ENCODE measurements around the gene TCTN2. TPM values are rescaled to one million over a fixed set of nuclear protein-coding genes. Genes with fewer than 3 reads are reported as not detected.

The TCTN2 gene
- total RNA-seq: 10.8 and 12.4 TPM in 2 replicates

DNA sequence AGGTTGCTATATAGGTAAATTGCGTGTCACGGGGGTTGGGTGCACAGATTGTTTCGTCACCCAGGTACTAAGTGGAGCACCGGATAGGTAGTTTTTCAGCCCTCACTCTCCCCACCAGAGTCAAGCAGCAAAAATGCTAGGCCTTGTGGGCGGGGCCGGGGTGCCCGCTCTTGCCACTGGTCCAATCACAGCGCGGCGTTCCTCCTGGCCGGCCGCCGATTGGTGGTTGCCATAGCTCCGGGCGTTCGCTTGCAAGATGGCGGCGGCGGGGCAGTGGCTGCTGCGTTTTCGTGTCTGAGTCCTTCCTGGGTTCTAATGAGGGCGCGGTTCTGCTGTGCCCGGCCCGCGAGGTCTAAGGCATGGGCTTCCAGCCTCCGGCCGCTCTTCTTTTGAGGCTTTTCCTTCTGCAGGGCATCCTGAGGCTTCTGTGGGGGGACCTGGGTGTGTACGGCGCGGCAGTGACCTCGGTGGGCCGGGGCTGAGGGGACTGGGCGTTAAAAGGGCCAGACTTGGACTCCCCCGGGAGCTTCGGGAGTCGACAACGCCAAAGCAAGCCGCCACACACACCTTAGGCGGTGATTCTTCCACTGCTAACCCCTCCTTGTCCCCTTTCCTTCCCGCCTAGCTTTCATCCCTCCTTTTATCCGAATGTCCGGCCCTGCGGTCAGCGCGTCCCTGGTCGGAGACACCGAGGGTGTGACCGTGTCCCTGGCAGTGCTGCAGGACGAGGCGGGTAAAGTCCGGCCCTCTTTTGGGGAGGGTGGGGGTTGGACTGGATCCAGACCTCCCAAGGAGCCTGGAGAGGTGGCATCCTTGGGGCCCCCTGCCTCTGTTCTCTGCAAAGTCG lies at the start of gene TCTN2:
Gene TCTN2, plus strand, starts transcription at position 232 of the 847 bp plus-strand sequence. Its CDS starts 128 bp downstream, at position 360.

DNA sequence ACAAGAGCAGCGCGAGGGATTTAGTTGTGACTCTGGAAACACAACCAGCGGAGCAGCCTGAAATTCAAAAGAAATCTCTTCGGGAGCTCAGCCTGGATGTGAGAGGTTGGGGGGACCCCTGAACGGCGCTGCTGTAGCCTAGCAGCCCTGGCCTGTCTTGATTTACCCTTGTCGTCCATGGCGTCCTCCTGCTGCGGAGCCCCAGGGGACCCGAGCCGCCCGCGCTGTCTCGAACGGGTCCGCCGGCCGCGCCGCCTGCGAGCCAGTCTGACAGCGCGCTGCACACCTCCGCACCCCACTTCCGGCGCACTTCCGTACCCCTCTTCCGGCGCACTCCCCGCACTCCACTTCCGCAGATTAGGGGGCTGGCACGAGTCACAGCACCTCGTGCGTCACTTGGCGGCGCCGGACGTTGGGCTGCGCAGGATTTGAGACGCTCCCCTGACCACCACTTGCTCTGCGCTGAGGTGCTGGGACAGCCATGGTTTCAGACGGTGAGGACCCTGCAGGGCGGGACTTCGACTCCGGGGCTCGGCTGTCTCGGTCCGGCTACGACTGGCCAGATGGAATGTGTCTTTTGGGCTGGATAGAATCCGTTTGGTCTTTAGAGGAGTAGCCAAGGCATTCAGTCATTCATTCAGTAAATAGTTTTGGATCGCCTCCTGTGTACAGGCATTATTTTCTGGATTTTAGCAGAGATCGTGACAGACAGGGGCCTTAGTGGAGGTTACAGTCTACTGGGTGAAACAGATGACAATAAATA lies 37.4 kb upstream of the TCTN2 start, which contains the start of the genes EIF2B1 and GTF2H3:
Gene EIF2B1, minus strand, starts transcription at position 308 of the 763 bp plus-strand sequence. Its CDS starts 129 bp downstream, at position 179.
Gene GTF2H3, plus strand, starts transcription at position 451 of the 763 bp plus-strand sequence. Its CDS starts 31 bp downstream, at position 482.

Other genes starting within 250 kb of the TCTN2 start
- gene RILPL2, start 234.4 kb upstream of the TCTN2 start, total RNA-seq: 3.8 and 4.0 TPM in 2 replicates
- 23.8 and 32.4 TPM in 2 replicates for gene SNRNP35, start 213.0 kb upstream of the TCTN2 start, total RNA-seq
- gene RILPL1, start 137.4 kb upstream of the TCTN2 start, total RNA-seq: 7.1 and 7.3 TPM in 2 replicates
- gene TMED2, start 86.6 kb upstream of the TCTN2 start, total RNA-seq: 369 and 390 TPM in 2 replicates
- gene DDX55, start 69.0 kb upstream of the TCTN2 start, total RNA-seq: 15.5 and 16.4 TPM in 2 replicates
- gene EIF2B1, start 37.4 kb upstream of the TCTN2 start, total RNA-seq: 59.0 and 75.6 TPM in 2 replicates
- gene GTF2H3, start 37.3 kb upstream of the TCTN2 start, total RNA-seq: 48.1 and 49.2 TPM in 2 replicates
- gene ATP6V0A2, start 41.2 kb downstream of the TCTN2 start, total RNA-seq: 15.3 and 22.7 TPM in 2 replicates
- gene DNAH10, start 91.2 kb downstream of the TCTN2 start, total RNA-seq: 0.15 and 0.17 TPM in 2 replicates